ENCODE measurements around the gene RNF212.

The RNF212 gene

GRCh38 chr4:1036095-1036494, 77.3 kb downstream of the RNF212 start:
- DNase-seq (ENCODE audit: low spot score): no peak

- DNase-seq (ENCODE audit: low spot score): no peak
These were observed 77.9 kb downstream of the RNF212 start for GRCh38 chr4:1035510-1035909.

- DNase-seq (ENCODE audit: low spot score): no peak
These were observed 79.4 kb downstream of the RNF212 start for GRCh38 chr4:1033840-1034551.

GRCh38 chr4:1032861-1033260, 80.5 kb downstream of the RNF212 start:
- DNase-seq (ENCODE audit: low spot score): no peak

- no peak for DNase-seq (ENCODE audit: low spot score)
These were observed 81.2 kb downstream of the RNF212 start for GRCh38 chr4:1031956-1032795.

GRCh38 chr4:1031346-1031745, 82.0 kb downstream of the RNF212 start:
- no peak for DNase-seq (ENCODE audit: low spot score)

- DNase-seq (ENCODE audit: low spot score): no peak
These were observed 82.8 kb downstream of the RNF212 start for GRCh38 chr4:1030559-1030958.

GRCh38 chr4:1030031-1030430, 83.3 kb downstream of the RNF212 start:
- peak; percentile 60 for DNase-seq (ENCODE audit: low spot score)

GRCh38 chr4:1029529-1029928, 83.8 kb downstream of the RNF212 start:
- DNase-seq (ENCODE audit: low spot score): no peak

GRCh38 chr4:1028574-1029220, 84.7 kb downstream of the RNF212 start:
- DNase-seq (ENCODE audit: low spot score): no peak

- no peak for DNase-seq (ENCODE audit: low spot score)
These were observed 85.5 kb downstream of the RNF212 start for GRCh38 chr4:1027915-1028238.

- DNase-seq (ENCODE audit: low spot score): no peak
These were observed 86.0 kb downstream of the RNF212 start for GRCh38 chr4:1027219-1027914.

- no peak for DNase-seq (ENCODE audit: low spot score)
These were observed 87.2 kb downstream of the RNF212 start for GRCh38 chr4:1026115-1026514.

GRCh38 chr4:1024882-1025545, 88.3 kb downstream of the RNF212 start:
- DNase-seq (ENCODE audit: low spot score): no peak

GRCh38 chr4:1023895-1024740, 89.2 kb downstream of the RNF212 start:
- DNase-seq (ENCODE audit: low spot score): no peak

GRCh38 chr4:1023075-1023640, 90.2 kb downstream of the RNF212 start:
- DNase-seq (ENCODE audit: low spot score): no peak

GRCh38 chr4:1022739-1023066, 90.7 kb downstream of the RNF212 start:
- no peak for DNase-seq (ENCODE audit: low spot score)

- no peak for DNase-seq (ENCODE audit: low spot score)
These were observed 91.2 kb downstream of the RNF212 start for GRCh38 chr4:1022051-1022738.
